Left renal pelvis (tissue), 4 donors: Measurements from ENCODE around the gene C1QL1. TPM values are rescaled to one million over a fixed set of nuclear protein-coding genes. Genes with fewer than 3 reads are reported as not detected.

Source experiments
- DNase-seq, 4 donors: peaks; one replicate each; pipeline ENCODE4 v3.0.0-alpha.2; 2013; ENCODE audit warnings: low read depth in 4 of 4, low spot score in 3 of 4
- polyA plus RNA-seq, 4 donors: library from polyadenylated mRNA; unstranded; fragments of 120-200 nt; gene quantifications; one replicate each; pipeline ENCODE4 v1.2.1, GENCODE V29; 2013; ENCODE audit not compliant: insufficient read length in 4 of 4

The C1QL1 gene
- polyA plus RNA-seq = 1 to 10 TPM; 1.7 to 3.6 (median 2.2) TPM

DNA sequence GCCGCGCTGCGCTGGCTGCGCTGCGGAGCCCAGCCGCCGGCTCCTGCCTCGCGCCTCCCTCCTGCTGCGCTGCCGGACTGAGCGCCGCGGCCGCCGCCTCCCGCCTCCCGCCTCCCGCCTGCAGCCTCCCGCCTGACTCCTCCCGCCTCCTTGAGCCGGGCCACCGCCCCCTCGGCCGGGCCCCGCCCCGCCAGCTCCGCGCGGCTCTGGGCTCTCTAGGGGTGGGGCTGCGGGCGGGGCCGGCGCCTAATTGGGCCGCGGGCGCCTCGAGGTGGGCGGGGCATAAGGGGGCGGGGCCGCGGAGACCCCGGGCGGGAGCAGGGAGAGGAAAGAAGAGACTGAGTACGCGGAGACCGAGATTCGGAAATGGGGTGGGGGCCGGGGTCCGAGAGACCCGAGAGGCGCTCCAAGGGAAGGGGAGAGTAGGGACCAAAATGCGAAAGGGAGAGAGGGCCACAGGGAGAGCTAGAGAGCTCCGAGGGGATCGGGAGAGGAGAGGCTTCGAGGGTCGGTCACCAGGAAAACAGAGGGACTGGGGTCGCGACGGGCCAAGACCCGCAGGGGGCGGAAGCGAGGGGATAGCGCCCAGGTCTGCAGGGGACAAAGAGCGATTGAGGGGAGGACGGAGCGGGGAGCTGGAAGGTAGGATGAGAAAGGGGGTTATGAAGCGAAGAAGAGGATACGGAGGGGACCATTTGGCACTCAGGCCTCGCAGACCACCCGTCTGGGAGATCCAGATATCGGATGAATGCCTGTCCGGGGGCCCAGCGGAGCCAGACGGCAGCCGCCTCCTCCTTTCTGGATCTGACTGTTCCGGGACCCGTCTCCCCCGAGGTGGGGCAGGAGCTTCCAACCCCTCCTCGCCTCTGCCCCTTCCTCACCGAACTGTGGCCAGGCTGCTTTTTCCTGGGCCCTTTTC, at the start of gene C1QL1:
TSS of gene C1QL1 (minus strand) at position 79 of the 919 bp plus-strand sequence. CDS start 255 bp downstream, outside the sequence.
- peak in 3 of 4 donors; percentile 80 to 86 (median 84) for DNase-seq

DNA sequence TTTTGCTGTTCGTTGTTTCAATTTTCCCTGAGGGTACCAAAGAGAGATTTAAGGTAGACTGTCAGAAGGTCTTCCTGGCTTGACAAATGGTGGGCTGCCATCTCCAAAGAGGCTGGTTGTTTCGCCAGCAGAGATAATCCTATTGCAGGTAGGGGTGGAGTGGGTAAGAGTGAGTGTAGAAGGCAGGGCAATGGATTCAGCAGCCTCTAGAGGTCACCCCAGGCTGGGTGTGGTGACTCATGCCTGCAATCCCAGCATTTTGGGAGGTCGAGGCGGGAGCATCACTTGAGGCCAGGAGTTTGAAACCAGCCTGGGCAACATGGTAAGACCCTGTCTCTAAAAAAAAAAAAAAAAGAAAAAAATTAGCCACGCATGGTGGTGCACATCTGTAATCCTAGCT, 48.7 kb upstream of the C1QL1 start:
- no peak for DNase-seq

DNA sequence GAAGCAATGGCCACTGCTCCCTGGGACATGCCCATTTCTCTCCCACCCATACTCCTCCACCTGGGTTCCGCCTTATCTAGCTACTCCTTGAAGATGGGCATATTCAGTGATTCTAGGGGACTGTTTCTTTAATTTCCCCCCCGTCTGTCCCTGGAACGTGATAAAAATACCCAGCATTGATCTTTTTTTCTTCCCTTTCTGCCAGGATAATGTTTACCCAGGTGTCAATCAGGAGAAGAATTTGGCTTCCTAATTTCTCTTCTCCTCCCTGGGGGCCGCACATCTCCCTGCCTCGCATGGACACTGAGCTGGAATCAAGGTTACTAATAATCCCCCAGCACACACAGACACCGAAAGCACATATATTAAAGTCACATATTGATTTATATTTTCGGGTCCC, 48.1 kb upstream of the C1QL1 start:
- no peak for DNase-seq

DNA sequence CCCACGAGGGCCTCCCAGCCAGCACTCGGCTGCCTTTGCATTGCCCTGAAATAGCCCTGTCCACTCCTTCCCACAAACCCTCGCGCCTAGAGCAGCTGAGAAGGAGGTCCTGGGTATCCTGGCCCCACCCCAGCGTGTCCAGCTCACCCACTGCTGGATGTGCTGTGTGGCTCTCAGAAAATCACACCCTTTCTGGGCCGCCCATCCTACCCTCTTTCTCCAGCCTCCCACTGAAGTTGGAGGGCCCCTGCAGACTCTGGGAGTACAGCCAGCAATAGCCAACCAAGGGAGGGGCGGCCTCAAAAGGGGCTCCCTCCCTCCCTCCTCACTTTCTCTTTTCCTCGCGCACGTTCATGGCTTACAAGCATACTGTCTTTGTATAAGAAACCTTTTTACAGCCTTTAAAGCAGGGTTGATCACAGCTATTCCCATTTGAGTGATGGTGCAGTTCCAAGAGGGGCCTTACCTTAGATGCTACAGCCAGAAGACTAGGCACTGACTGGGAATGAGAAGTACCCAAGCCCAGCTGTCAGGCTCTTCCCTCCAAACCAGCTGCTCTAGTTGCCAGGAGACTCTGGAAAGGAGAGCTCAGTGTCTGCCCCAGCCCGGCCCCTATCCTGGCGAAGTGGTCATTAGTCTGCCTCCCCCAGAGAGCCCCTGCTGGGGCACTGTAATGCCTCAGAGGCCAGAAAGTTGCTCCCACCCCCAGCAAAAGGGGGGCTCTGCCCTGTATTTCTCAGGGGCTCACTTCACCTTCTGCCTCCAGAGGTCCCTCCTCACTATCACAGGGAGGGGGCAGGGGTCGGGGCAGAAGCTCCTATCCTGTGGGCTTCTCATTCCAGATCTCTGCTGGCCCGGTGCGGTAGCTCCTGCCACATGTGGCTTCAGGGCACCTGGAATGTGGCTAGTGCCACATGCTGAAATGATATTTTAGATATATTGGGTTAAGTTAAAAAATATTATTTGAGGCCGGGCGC, 45.2 kb upstream of the C1QL1 start:
- no peak for DNase-seq

DNA sequence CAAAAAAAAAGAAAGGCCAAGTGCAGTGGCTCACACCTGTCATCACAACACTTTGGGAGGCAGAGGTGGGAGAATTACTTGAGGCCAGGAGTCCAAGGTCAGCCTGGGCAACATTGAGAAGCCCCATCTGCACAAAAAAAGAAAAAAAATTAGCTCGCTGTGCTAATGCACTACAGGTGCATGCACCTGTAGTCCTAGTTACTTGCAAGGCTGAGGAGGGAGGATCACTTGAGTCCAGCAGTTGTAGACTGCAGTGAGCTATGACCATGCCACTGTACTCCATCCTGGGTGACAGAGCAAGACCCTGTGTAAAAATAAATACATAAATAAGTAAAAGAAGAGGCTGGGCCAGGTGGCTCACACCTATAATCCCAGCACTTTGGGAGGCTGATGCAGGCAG, 43.7 kb upstream of the C1QL1 start:
- DNase-seq = no peak

DNA sequence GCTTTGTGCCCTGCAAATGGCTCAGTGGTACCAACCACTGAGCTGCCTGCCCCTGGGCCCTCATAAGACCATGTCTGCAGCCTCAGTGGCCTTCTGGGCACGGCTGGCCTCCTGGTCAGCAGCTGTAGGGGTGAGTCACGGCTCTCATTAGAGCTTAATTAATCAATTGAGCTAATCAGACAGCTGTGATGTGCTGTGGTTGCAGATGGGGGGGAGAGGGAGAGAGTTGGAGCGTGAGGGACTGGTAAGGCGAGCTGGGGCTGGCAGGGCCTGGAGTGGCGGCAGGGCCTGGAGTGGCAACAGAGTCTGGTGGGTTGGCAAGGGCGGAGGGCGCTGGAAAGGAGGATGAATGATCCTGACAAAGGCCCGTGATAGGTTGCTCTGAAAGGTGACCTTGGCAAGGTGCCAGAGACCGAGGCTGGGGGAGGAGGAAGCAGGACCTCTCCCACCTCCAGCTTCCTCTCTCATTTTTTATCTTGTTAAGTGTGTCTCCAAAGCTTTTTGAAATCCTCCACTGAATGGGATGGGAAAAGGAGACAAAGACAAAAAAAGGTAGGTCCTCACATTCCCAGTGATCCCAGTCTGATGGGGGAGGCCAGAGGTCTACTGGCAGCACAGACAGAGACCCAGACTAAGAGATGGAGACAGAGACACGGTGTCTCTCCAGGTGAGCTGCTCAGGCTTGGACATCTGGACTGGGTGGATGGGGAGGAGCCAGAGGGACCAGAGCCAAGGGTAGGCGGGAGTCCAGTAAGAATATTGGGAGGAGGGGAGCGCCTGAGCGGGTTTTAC, 41.8 kb upstream of the C1QL1 start:
- DNase-seq = no peak

DNA sequence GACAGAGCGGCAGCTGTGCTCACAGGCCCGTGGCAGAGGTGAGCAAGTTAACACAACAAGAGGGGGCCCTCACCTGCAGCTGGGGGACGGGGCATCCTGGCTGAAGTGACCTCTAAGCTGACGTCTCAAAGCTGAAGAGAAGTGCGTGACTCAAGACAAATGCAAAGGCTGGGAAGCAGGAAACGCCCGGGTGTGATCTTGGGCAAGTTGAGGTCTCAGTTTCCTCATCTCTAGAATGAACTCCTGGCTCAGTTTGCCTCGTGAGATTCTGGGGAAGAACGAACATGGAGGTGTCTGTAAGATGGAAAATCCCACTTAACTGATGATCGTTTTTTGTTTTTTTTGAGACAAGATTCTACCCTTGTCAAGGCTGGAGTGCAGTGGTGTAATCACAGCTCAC, 40.1 kb upstream of the C1QL1 start:
- DNase-seq = no peak

DNA sequence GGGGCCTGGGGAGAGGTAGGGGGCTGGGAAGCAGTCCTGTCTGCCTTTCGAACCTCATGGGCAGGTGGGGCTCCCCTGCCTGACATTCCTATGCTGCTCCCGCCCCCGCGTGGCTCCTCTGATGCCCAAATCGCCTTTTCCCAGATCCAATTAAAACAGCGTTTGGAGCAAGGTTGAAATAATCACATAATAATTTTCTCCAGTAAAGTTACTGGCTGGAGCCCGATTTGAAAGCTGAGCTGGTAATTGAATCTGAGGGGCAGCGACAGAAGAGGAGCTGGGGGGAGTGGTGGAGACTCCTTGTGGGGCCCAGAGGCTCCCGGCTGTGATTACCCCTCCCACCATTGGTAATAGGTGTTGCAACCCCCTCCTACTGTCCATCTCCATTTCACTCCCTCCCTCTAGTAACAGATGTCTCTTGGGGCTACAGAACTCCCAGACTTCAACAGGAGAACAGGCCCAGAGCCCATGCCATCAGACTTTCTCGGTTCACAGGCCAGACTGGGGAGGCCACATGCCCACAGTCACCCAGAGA, 38.9 kb upstream of the C1QL1 start:
- no peak for DNase-seq

DNA sequence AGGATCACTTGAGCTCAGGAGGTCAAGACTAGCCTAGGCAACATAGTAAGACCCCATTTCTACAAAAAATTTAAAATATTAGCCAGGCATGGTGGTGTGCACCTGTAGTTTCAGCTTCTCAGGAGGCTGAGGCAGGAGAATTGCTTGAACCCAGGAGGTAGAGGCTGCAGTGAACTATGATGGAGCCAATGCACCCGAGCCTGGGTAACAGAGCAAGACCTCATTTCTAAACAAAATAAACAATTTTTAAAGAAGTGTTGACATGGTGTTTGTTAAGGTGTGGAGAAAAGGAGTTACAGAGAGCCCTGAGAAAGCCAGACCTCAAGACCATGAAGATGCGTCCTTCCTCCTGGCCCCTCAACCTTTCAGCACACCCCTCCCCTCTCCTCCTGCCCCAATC, 37.6 kb upstream of the C1QL1 start:
- DNase-seq = no peak

DNA sequence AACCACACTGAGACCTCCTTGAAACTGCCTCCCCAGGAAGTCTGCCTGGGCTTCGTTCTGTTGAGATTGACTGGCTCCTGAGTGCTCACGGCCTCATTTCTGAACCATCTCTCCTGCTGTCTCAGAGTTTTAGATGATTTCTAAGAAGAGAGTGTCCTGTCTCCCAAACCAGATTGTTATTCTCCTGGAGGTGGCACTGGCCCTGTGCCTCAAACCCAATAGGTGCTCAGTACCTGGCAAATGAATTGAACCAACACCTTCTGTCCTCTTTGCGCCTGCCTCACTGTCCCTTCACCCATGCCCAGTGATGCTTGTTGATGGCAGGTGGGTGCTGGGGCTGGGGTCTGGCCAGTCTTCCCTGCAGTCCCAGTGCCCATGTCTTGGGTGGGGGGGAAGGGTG, 36.3 kb upstream of the C1QL1 start:
- DNase-seq = no peak

DNA sequence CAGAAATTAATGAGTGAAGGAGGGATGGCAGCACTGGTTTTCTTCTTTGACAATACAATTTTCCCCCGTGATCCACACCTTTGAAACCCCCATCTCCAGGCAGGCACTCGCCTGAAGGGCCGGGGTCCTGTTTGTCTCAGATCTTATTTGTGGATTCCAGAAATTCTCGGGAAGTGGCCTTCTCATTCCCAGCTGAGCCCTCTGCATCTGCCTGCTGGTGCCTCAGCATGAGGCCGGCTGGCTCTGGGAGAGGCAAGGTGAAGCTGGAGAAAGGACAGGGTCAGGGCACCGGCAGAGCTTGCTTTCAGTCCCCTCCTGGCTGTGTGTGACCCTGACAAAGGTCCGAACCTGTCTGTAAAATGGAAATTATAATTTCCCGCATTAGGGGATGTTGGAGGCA, 35.8 kb upstream of the C1QL1 start:
- DNase-seq = no peak

DNA sequence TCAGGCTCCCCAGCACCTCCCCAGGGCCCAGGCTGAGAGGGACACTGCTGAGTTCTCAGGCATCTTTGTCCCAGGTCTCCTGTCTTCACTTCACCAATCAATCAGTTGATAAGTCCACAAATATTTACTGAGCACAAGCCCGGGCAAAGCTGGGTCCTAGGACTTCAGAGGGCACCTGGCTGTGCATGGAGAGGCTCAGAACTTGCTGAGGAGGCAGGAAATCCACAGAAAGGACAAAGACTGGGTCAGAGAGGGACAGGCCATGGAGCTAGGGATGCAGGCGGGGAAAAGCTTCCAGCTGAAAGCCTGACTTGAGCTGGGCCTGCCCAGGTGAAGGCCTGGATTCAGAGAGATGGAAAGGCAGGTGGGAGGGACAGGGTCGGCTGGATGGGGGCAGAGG, 33.2 kb upstream of the C1QL1 start:
- DNase-seq = no peak

DNA sequence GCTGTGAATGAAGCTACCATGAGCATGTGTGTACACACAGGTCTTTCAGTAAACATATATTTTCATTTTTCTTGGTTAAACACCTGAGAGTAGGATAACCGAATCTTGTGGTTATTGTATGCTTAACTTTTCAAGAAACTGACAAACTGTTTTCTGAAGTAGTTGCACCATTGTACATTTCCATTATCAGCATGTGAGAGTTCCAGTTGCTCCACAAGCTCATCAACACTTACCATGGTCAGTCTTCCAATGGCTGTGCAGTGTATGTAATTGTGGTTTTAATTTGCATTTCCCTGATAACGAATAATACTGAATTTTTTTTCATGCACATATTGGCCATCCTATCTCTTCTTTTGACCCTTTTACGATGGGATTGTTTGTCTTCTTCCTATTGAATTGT, 31.3 kb upstream of the C1QL1 start:
- DNase-seq = no peak

DNA sequence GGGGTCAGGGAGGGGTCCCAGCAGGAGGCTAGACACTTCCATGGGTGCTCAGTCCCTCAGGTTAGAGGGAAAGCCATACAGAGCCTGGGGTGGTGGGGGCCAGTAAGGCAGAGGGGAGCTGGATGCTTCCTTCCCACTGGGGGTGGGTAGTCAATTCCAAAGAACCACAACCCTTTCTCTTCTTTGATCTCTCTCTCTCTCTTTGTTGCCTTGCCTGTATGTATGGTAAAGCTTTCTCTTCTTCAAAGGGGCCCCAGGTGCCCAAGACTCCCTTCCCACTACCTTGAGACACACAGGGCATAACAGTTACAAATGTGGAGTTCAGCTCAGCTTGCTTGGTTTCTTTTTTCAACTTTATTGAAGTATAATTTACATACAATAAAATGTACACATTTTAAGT, 30.5 kb upstream of the C1QL1 start:
- DNase-seq = no peak

DNA sequence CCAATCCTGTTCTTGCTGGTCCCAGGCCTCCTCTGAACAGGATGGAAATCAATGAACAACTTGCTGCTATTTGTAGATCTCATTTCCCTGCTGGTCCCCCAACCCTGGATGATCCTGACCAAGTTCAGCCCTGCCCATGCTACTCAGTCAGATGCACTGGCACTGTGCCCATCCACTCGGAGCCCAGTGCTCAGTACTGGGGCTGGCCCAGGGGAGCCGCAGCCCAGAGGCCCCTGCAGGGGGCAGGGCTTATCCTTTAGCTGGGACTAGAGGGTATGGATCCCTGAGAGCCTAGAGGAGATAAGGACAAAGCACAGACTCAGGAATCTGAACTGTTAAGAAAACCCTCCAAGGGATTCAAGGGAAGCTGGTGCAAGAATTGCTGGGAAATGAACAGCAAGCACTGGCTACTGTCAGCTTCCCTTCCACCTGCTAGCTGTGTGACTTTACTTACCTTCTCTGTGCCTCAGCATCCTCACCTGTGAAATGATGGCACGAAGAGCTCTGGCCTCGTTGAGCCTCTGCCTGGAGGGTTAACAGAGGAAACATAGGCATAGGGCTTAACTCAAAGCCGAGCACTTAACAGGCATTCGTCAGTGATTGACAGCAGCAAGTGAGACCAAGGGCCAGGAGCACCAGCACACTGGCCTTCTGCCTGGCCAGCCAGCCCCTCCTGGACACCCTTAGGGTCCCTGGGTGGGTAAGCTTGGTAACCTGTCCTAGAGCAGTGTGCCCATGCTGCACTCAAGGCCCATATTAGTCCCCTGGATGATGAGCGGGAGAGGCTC, 29.8 kb upstream of the C1QL1 start:
- DNase-seq = no peak

DNA sequence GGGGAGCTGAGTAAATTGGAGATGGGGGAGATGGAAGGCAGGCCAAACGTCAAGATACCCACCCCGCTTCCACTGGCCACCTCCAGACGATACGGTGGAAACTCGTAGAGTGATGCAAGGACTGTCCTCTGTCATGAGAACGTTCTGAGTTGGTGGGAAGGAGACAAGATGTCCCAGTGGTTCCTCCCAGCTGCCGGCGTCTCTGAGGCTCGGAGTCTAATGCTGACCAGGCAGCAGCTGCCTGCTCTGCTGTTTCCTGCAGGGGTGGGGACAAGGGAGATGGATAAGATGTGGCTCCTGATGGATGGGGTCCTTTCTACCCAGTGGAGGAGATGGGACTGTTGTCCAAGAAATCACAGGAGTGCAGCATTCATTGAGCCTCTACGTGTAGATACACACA, 28.2 kb upstream of the C1QL1 start:
- no peak for DNase-seq

DNA sequence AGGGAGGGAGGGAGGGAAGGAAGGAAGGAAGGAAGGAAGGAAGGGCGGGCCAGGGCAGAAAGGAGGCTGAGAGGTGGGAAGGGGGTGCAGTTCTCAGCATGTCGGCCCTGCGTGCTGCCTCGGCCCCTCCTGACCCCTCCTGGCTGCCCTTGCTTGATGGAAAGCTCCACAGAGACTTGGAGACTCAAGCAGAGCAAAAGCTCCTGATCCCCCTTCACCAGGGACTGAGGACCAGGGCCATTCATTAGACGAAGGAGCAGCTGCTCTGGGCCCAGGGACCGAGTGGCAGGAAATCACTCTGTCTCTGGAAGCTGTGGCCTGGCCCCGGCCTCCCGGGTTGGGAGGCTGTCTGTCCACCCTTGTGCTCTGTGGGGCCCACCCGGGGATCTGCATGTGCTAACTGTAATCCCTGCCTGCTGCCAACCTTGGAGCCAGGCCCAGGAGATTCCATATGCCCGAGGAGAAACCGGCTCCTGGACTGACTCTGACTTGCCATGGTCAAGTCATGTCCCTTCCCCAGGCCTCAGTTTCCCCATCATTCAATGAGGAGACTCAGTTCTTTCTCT, 27.4 kb upstream of the C1QL1 start:
- no peak for DNase-seq

DNA sequence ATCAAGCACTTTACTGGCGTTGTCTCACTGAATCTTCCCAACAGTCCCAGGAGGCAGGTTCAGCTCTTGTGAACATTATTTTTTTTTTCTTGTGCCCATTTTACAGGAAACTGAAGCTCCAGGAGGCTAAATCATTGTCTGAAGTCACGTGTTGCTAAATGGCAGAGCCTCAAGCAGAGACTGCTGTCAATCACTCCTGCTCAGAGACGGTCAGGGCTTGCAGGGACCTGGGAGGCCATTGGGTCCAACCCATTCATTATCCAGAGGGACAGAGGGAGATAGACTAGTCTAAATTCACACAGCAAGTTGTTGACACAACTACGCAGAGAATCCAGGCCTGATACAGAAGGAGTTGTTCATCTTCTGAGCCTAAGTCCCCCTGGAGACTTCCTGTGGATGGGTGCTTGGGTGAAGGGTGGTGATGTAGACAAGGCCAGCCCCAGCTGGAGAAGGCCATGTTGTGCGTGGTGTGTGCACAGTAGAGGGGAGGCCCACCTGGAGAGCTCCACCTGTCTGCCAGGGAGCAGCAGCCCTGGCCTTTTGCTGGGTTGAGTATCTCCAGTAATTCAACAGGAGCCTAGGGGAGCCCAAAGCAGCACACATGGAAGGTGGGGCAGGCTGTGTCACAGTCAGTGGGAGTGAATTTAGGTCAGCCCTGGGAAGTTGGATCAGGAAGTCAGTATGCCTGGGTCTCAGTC, 24.3 kb upstream of the C1QL1 start:
- no peak for DNase-seq

DNA sequence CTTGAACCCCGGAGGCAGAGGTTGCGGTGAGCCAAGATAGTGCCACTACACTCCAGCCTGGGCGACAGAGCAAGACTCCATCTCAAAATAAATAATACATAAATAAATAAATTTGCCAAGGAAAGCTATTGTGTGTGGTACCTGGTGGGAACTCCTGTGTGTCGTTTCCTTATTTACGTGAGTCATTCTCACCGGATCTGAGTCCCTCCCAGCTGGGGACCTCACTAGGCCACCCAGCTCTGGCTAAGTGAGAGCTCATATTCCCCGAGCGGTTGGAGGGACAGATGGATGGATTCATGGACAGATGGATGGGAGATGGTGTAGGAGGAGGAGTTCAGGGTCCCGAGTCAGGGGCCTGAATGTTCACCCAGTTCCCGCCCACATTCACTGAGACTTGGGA, 22.9 kb upstream of the C1QL1 start:
- DNase-seq = no peak
